ENCODE data around the gene MVD.

Gene MVD

DNA sequence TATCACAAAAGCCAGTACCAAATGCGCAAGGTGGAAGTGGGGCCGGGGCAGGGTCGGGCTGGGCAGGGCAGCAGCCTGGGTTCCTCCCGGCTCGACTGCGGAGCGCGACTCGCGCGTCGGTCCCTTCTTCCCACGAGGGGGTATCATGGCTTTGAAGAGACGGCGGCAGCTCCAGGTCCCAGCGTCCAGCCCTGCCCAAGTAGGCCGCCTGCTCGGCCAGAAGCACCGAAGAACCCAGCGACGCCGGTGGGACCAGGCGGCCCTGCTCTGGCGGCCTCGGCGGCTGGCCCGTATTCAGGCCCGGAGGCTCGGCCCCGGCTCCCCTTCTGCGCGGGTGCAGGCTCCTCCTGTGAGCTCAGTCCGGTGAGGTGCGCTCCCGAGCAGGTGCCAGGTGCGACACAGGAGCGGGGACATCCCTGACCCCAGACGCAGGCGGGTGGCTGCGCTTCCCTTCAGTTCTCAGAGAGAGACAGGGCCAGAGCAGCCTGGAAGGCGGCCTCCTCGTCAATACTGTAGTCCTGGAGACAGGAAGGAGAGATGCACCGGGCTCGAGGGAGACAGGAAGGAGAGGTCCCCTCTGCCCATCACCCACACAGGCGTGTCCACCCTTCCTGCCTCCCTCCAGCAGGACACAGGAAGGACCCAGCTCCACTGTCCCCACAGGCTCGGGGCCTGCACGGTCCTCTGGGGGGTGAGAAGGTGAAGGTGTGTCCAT is 34.4 kb upstream of the MVD start:
- no peak for DNase-seq

DNA sequence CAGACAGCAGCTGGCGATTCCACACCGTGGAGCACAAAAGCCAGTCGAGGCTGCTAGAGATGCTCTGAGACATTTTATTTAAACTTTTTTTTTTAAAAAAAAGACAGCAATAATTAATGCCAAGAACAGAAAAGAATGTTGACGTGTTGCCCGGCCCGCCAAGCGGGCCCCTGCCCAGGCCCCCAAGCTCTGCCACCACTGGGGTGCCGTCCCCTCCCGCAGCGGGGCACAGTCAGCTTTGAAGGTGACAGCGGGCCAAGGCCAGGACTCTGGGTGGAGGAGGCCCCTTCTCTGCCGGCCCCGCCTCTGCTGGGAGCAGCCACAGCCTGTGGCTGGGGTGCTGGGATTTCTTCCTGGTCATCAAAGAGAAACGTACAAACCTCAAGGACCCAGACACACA is 33.5 kb upstream of the MVD start:
- DNase-seq, result no peak

DNA sequence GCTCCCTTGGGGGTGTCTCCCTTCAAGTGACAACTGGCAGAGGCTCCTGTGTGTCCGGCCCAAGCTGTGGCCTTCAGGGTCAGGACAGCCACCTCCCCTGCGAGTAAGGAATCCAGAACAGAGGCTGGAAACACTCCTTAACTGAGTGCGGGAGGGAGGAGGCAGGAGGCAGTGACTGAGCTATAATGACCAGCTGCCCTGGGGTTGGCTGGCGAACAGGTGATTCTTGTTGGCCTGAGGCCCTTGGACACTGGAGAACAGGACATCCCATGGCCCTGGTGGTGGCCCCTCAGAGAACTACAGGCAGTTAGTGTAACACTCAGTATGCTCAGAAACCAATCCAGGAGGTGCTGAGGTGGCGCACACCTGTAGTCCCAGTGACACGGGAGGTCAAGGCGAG is 32.9 kb upstream of the MVD start:
- DNase-seq, result no peak

DNA sequence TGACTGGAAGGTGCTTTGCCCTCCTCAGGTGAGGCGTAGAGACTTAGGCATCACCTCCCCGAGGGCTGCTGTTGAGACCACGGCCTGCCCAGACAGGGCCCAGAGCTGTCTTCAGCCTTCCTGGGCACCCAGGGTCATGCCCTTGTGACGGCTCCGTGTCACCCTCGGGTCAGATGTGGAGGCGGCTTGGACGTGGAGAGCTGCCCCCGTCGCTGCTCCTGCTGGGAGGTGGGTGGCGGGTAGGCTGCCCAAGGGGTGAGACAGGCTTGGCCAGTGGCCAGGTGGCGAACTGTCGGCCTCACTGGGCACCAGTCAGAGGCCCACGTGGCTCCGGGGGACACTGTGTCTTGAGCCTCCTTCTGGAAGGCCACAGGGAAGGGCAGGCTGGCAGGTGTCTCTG is 32.3 kb upstream of the MVD start:
- no peak for DNase-seq

DNA sequence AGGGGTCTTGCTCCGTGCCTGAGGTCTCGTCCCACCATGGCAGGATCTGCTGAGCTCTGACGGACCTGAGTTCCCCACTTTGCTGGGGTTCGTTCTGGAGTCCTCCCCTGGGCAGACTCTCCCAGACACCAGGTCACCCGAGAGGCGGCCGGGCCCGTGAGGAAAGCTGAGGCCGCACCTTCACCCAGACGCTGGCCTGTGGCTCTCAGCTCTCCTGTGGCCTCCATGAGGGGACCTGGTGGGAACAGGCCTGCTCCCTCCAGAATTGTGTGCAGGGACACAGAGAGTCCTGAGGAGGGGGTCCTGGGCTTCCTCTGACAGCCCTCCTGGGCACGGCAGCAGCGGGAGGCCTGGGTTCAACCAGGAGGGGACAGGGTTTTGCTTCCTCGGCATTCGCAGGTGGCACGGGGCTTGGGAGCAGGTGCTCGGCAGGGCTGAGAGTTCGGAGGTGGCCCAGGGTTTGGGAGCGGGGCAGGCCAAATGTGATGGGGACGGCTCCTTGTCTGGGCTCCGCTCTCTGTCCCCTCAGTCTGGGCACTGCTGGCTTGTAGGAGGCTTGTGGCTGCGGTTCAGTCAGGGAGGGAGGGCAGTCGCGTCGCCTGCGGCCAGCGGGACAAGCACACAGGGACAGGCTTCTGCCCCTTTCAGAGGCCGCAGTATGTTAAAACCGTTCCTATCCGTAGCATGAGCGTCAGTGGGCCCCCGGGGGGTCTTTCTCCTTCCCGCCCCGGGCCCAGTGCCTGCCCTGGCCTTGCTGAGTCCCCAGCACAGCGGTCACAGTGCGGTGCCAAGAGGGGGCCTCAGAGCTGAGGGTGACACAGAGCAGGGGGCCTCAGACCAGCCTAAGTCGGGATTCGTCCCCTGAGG is 31.6 kb upstream of the MVD start:
- no peak for DNase-seq

DNA sequence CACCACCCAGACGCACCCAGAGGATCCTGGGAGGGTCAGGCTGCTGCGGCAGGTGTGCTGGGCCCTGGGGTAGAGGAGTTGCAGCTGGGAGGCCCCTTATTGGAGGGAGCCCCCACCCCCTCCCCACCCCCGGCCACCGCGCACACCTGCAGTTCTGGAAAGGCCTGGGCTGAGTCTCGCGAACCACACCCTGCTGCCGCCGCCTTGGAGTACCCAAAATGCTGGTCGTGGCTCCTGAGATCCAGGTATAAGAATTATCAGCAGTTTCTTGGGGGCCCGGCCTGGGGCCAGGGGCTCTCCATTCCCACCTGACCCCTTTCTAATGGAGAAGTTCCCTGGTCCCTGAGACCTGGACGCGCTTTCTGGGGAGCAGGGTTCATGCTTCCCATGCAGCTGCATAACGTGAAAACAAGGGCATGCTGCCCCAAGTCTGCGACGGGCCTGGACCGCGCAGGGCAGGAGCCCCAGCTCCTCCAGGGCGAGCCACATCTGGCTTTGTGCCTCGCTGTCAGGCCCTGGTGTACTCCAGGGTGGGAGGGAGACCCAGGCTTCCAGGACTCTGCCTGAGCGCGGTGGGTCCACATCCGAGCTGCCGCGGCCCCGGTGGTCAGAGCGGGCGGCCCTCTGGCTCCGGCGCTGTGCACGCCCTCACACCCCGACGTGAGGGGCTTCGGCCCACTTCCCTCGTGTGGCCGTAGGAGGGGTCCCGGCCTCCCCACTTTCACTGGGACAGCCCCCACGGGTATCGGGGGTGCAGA is 30.7 kb upstream of the MVD start:
- DNase-seq, result no peak

DNA sequence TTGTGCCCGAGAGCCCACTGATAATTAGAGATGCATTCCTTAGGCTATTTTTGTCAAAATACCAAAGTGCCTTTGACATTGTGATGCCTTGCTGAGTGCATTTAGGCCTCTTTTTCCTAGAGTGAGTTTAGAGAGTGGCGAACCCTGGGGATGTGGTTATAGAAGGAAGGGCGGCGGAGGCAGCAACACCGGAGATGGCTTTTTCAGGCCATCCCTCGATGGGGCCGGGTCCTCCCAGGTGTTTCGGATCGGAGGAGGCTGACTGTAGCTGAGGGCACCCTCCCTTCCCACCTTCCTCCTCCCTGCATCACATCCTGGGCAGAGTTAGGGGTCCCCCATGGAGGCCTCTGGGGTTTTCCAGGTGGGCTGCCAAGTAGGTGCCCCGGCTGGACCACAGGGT is 30.0 kb upstream of the MVD start:
- no peak for DNase-seq

DNA sequence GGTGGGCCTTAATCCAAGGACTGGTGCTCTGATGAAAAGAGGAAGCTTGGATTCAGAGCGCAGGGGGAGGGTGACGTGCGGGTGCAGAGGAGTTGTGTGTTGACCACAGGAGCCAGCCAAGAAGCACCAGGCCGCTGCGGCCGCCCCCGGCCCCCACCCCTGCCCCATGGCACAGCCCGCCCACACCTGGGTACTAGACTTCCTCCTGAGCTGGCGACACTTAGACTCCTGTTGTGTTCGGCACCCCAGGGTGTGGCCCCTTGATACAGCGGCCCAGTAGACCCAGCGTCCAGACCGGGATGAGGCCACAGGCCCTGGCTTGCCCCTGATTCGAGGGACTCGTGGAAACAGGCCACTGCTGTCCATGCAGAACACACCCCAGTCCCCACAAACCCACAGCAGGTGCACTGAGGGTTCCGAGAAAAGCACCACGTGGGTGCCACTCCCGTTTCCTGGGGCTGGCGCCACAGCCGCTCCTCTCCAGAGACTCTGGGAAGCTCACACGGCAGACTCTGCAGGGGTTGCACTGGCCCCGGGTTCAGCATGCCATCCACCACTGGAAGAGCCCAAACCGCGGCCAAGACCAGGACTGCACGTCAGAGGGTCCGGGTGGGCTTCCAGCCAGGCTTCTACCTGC is 29.2 kb upstream of the MVD start:
- DNase-seq, result peak in 1 of 2 donors; percentile 21

DNA sequence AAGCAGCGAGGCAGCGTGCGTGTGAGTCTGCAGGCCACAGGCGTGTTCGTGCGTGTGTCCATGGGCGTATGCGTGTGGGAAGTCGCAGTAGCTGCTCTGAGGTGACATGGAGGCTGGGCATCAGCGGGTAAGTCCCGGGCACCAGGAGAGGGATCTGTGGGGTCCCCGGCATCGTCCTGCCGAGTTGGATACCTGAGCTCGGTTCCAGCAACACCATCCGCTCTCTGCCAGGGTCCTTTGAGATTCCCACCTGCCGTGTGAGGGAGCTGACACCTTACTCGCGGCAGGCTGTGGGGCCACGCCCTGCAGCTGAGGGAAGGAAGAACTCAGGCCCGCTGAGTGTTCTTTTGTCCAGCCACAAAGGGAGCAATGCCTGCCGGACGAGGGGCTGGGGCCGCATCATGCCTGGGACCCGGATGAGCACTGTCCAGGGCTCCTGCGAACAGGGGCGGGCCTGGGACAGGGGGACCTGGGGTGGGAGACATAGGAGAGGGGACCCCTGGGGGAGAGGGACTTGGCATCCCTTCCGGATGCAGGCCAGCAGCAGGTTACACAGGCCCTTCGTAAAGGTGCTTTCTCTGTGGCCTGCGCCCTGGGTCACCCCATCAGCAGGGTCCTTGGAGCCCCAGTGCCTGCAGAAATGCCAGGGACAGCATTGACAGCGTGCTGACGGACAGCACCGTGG is 28.4 kb upstream of the MVD start:
- DNase-seq, result no peak

DNA sequence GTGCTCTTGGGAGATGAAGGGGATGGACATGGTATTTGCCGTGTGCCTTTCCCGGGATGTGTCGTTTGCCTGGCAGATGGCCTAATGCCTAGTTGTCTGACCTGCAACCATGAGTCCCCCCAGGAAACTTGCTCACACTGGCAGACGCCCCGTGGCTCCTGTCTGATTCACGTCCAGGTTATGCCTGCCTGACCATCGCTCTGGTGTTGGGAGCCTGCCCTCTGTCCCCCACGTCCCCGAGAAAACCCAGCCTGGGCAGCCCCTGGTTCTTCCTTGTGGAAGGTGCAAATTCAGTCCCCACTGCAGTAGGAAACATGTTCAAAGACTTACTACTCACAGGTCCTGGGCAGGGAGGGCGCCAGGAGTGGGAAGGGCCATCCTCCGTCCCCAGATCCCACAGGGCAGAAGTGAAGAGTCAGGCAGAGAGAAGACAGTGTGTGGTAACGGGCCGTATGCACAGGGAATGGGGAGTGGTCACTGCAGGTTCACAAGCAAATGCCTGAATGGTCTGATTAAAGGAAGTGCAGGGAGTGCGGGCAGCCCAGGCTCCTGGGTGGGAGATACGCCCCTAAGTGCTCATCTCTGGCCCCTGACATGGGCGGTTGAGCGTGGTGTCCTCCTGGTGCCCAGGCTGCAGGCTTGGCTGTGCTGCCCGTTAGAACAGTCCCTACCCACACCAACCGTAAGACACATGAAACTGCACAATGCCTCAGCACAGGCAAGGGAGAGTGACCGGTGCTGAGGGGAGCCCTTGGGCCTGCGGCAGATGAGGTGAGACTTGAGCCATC is 27.6 kb upstream of the MVD start:
- no peak for DNase-seq

DNA sequence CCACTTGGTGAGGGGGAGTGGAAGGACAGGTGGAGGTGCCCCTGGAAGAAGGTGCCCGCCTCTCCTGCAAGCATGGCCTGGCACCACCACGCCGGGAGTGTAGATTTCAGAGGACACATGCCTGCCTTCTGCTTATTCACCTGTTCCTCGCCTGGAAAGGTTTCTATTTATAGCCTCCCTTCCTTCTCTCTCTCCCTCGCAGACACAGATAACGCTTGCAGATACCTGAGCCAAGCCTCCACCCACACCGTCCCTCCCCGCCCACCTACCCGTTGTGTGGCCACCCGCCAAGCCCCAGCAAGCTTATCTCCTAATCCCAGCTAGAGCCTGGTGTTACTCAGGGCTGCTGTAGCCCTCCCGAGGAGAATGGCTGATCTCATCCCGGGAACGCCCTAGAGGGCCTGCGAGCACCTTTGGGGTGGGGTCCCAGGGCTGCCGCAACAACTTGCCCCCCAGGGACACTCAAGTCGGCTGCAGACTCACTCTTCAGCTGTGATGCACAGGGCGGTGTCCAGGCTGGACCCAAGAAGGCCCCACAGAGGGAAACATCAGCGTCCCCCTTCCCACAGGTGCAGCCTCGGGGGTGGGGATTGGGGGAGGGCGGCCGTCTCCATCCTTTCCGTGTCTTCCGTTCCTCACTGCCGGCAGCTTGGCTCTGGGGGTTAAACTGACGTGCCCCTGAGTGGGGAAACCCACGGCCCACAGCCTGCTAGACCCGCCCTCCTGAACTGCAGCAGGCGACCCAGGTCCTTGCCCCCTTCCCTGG is 25.3 kb upstream of the MVD start:
- no peak for DNase-seq

DNA sequence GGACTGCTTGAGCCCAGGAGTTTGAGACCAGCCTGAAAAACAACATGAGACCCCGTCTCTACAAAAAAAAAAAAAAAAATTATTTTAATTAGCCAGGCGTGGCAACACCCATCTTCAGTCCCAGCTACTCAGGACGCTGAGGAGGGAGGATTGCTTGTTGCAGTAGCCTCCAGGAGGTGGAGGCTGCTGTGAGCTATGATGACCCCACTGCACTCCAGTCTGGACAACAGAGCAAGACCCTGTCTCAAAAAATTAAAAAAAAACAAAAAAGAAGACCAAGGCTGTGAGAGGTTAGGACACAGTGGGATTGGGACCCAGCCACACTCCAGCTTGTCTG is 24.8 kb upstream of the MVD start:
- DNase-seq, result no peak

DNA sequence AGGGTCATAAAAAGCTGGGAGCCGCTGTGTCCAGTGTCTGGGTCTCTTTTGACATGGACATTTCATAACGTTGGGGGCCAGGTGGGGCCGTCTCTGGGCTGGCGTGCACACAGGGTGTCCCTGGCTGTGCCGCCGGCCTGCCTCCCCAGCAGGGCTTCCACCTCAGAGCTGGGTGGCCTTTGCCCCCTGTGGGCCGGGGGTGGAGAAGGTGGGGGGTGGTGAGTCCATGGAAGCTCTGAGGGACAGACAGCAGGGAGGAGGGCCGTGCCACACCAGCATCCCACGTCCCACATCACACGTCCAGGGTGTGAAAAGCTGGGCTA is 24.3 kb upstream of the MVD start:
- DNase-seq, result no peak

DNA sequence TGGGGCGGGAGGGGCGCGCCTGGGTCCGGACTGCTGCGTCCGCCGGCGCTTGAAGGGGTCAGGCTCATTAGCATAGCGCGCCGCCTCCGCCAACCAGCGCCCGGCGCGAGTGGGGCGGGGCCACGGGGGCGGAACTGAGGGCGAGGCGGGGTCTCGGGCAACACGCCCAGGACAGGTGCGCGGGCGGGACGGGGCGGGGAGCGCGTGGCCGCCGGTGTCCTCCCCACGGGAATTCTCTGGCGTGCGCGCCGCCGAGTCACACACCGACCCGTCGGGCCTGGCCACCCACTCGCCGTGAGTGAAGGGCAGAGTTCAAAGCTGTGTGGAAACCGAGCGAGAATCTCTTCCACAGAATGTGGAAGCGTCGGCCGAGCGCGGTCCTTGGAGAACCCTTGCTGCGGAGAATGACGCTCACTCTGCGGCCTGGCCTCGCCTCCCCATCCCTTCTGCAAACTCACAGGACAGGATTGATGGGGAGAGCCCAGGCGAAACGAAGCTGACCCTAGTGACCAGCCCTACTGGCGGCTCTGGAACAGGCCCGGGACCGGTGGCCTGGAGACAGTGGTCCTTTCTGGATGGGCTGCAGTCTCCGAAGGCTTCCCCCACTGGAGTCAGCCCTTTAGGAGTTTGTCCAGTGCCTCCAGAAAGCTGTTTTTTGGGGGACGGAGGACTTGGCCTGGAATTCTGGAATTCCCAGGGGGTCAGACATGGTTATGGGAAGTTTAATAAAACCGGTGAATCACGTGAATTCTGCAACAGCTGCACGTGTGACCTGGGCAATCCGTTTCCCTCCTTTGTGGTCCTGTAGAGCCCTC is 23.8 kb upstream of the MVD start, which contains the start of gene SNAI3:
SNAI3 (minus strand) TSS at position 69 of the 815 bp plus-strand sequence. CDS start 101 bp downstream, outside the sequence.
- peak in 1 of 2 donors; percentile 34 for DNase-seq

DNA sequence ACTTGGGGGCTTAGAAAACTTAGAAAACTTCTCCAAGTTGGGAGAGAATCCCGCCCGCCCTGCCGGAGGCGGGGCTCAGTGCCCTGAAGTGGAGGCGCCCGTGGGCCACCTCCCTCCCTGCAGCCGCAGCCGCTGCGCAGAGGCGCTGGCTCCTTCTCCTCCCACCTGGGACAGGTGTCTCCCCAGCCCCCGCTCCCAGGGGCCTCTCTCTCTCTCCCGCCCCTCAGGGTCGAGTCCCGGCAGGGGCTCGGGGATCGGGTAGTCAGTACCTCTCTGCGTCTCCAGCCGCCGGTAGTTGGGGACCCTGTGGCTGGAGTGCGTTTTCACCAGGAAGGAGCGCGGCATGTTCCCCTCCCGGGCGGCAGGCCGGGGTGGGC is 23.2 kb upstream of the MVD start:
- DNase-seq, result no peak

DNA sequence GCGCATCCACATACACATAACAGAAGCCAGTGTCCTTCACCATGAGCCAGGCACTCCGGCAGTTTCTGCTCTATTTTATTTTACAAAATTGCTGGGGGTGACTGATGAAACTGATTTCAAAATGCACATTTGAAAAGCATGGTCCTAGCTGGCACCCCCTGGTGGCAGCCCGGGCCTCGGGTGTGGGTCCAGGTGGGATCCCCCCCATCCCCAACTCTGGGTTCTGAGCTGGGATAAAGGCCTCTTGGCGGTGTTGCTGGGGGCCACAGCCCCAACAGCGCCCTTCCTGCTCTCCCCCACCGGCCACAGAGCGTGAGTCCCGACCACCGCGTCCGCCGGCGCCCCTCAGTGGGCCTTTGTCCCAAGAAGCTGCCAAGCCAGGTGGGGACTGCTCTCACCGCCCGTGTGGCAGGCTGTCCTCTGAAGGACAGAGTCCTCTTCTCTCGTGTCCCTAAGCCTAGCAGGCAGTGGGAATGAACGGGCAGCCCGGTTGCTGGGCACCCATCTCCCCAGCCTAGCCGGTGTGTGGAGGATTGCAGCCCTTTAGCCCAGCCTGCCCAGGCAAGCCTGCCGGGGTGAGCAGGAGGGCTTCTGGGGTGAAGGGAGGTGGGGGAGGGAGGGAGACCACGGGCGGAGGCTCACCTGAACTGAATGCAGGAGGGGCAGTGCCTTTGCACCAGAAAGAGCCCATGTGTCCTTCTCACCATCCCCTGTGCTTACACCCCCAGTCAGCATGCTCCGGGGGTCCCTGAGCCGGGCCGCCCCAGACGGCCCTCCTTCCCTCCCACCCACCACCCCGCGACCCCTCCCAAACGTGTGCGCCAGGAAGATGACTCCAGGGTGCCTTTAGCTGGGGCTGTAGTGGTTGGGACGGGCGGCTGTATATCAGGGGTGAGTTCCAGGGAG is 22.5 kb upstream of the MVD start:
- no peak for DNase-seq

DNA sequence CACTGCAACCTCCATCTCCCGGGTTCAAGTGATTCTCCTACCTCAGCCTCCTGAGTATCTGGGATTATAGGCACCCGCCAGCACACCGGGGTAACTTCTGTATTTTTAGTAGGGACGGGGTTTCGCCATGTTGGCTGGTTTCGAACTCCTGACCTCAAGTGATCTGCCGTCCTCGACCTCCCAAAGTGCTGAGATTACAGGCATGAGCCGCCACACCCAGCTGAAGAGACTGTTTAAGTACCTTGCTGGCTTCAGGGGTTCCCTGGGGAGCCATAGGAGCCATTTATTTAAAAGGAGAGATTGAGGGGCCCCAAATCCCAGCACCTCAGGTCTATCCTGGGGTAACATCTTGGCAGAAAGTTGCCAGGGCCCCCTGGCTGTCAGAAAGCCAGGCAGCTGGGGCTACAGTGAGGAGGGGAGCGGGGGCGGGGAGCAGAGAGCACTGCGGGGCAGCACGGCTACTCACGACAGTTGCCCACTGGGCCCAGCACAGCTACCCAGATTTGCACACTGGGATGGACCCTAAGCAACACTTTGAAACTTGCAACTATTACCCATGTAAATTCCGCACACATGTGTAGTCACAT is 21.8 kb upstream of the MVD start:
- no peak for DNase-seq

DNA sequence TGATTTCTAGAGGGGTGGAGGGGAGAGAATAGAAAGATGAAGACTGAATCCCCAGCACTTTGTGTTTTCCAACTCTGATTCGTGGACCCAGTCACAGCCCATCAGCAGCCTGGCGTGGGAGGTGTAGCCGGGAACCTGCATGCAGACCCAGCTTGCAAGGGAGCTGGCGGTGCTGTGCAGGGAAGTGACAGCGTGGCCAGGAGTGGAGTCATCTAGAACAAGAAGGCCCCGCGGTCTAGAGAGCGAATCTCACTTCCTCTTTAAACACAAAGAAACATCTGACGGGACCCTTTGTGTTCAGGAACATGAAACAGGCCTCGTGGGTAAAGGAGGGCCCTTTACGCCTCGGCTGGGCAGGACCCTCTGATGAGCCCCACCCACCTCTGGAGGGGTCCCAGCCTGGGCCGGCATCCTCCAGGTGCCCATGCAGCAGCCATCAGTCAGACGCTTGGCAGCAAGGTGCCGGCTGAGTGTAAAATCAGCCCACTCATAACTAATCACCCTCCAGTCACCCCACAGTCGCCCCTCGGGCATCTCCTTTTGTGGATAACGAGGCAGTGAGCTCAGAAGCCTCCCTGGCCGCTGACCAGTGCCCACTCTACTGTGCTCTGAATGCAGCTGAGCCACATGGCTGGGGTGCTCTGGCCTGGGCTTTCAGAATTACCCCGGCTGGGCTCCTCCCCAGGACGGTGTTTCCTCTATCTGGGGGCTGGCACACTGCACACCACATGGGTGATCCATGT is 19.0 kb upstream of the MVD start:
- DNase-seq, result peak; percentile 29 to 45
